GM18861 (cell line): ENCODE results near the gene PLAC8.
A peak's percentile ranks its signal among the peaks of the same experiment; 100 is the strongest.
"Not testable (repeated sequence)": the region's sequence is repeated elsewhere in the genome, so short reads cannot be mapped to it uniquely, and the experiment has no call there.

Experiments used
- ATAC-seq: cut with Tn5 transposase; IDR thresholded peaks from one replicate; pipeline ENCODE4 v1.9.1; 2021; ENCODE audit not compliant: unreplicated experiment

PLAC8 gene

GRCh38 chr4:83074086-83074704 lies 40.3 kb downstream of the PLAC8 start:
- ATAC-seq = peak; percentile 81

GRCh38 chr4:83071116-83071515 lies 43.4 kb downstream of the PLAC8 start:
- no peak for ATAC-seq

DNA sequence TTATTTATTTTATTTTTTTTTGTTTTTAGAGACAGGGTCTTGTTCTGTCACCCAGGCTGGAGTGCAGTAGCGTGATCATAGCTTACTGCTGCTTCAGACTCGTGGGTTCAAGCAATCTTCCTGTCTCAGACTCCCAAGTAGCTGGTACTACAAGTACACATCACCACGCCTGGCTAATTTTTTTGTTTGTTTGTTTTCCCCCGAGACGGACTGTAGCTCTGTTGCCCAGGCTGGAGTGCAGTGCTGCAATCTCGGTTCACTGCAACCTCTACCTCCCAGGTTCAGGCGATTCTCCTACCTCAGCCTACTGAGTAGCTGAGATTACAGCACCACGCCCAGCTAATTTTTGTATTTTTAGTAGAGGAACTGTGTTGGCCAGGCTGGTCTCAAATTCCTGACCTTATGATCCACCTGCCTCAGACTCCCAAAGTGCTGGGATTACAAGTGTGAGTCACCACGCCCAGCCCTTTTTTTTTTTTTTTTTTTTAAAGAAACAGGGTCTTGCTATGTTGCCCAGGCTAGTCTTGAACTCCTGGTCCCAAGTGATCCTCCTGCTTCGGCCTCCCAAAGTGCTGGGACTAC lies 47.4 kb downstream of the PLAC8 start:
- no peak for ATAC-seq

DNA sequence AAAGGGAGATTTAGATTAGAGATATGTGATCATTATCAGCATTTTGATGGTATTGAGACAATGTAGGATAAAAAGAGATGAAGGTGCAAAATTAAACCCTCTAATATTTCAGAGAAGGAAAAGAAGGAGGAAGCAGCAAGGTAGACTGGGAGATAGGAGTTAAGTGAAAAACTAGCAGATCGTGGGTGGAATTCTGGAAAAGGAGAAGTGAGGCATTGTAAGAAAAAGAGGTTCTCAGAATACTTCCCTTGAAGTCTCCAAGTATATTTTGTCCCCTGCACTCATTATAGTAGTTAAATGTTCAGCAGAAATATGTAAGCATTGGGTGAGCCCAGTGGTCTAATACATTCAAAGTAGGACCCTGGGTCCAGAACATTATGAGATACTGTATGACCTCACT lies 49.3 kb downstream of the PLAC8 start:
- ATAC-seq = no peak

- ATAC-seq = no peak
Observed at GRCh38 chr4:83062739-83063138, 51.8 kb downstream of the PLAC8 start.

DNA sequence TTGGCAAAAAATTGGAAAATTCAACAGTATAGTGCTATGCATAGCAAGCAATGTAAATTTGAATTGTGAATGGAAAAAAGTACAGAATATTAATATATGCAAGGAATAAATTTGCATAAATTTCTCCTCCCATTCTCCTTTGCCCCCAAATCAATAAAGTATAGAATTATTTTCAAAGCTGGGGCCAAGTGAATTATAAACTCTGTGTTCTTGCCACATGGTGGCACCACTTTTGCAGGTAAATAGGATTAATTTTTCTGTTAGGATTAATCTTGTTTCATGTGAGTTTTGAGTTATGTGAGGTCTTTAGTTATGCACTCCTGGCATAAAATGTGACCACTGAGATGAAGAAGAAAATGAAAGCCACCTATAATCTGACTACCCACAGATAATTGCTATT lies 59.6 kb downstream of the PLAC8 start:
- ATAC-seq = no peak

DNA sequence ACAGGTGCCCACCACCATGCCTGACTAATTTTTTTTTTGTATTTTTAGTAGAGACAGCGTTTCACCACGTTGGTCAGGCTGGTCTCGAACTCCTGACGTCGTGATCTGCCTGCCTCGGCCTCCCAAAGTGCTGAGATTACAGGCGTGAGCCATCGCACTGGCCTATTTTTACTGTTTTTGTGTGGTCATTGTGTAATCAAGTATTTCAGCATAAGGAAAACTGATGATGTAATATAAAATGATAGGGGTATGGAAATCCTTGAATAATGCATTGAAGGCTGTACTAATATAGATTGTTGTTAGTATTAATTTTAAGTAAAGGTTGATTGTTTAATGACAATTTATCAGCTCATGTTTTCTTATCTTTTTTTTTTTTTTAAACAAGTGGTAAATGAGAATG lies 65.7 kb downstream of the PLAC8 start:
- ATAC-seq = not testable (repeated sequence)

- ATAC-seq = no peak
Observed at GRCh38 chr4:83046693-83047473, 67.6 kb downstream of the PLAC8 start.

DNA sequence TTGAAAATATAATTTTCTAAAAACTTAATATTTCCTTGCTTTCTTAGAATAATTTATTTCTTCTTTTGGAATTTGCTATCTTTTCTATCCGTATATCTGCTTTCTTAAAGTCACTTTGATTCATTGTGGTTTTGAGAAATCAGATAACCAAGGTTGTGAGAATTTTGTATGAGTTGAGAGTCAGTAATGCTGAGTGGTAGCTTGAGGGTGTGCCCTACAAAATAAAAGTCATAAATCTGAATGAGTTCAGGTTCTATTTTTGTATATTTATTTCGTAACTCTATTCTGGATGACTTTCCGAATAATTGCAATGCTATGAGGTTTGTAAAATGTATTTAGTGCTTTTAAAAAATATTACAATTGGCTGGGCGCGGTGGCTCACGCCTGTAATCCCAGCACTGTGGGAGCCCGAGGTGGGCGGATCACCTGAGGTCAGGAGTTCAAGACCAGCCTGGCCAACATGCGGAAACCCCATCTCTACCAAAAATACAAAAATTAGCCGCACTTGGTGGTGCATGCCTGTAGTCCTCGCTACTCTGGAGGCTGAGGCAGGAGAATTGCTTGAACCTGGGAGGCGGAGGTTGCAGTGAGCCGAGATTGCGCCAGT lies 70.6 kb downstream of the PLAC8 start:
- ATAC-seq = no peak

- ATAC-seq = not testable (repeated sequence)
Observed at GRCh38 chr4:83043157-83043556, 71.4 kb downstream of the PLAC8 start.

DNA sequence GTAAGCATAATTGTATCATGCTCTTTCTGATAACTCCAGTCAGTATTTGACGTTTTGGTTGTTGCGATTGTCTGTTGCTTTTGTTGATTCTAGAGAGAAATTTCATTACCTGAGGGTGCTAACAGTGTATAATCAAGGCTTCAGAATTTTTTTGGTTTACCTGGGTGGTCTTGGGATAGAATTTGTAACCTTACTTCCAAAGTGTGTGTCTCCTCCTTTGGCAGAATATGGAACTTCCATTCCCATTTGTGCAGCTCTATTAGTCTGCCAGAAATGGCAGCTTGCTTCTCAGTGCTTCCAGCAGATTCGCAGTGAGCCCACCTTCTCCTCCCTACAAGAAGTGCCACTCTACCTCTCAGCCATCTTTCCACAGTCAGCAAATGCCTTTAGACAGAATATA lies 74.3 kb downstream of the PLAC8 start:
- no peak for ATAC-seq
